GM21529 (cell line): ENCODE data around the gene SCAMP4.
"Not testable (repeated sequence)": the region's sequence is repeated elsewhere in the genome, so short reads cannot be mapped to it uniquely, and the experiment has no call there.

Experiments used
- ATAC-seq: cut with Tn5 transposase; IDR thresholded peaks from one replicate; pipeline ENCODE4 v1.9.1; 2021; ENCODE audit not compliant: unreplicated experiment

The SCAMP4 gene

DNA sequence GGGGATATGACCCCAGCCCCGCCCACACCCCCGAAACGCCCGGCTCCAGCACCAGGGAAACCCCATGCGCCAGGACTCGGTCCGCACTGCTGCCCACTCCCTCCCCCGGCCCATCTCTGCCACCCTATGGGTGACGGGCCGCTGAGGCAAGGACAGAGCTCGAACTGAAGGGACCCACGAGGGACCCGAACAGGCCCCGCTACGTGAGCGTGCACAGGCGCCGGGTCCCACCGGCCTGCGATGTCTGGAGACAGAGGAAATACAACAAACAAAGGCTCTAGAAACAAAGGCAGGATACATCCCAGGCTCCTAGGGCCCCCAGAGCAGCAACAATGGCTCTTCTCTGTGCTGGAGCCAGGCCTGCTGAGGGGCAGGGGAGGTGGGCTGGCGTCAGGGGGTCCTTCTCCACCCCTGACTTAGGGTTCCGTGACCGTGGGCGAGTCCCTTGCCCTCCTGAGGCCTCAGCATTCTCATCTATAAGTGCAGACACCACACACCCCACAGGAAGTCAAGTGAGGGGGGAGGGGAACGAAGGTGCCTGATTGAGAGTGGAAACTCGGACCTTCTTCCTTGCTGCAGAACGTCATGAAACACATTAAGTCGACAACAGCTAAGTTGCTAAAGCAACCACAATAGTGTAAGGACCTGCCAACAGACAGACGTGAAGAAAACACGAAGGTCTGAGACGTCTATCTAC, 23.0 kb upstream of the SCAMP4 start:
- no peak for ATAC-seq

DNA sequence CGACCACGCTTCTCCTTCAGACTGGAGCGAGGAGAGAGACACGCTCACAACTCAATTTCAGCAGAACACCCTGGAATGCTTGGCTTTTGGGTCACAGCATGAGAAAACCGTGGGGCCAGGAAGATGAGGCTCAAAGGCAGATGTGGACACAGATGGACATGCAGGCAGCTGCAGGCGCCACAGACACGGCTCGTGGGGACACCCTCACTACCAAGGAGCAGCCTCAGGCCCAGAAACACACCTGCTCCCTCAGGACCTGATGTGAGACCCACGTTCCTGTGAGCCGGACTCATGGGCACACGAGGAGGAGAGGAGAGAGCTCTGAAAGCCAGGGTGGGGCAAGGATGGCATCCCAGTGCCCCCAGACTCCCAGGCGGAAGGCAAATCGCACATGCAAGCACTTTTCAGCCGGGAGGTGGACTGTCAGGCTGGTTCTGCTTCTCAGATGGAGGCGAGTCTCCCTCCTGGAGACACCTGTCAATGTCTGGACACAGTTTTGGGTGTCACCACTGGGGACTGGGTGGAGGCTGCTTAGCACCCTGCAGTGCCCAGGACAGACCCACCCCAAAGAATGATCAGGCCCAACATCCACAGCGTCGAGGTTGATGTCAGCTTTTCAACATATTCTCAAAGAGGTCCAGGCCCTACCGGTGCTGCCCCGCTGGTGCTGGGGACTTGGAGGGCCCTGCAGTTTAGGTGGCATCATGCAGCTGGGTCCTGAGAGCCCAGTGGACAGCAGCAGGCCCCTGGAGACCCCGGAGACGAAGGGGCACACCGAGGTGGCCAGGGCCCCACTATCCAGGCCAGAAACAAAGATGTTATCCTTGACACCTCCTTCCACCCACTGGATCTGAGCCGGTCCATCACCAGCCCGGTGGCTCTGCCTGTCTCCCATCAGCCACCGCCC, 22.2 kb upstream of the SCAMP4 start:
- no peak for ATAC-seq

DNA sequence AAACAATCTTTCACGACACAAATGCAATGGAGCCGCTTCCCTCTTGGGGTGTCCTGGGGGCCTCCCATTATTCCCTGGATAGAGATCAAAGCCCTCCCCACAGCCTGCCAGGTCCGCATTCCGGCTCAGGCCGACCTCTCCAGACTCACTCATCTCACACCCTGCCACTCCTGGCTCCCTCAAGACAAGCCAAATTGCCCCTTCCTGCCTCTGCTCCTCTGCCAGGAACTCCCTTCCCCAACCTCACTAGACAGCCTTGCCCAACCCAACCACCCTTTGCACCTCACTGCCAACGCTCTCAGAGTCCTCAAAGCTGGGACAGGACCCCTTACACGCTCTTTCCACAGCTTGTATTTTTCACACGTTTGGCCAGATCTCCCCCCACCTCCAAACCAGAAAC, 21.4 kb upstream of the SCAMP4 start:
- no peak for ATAC-seq

DNA sequence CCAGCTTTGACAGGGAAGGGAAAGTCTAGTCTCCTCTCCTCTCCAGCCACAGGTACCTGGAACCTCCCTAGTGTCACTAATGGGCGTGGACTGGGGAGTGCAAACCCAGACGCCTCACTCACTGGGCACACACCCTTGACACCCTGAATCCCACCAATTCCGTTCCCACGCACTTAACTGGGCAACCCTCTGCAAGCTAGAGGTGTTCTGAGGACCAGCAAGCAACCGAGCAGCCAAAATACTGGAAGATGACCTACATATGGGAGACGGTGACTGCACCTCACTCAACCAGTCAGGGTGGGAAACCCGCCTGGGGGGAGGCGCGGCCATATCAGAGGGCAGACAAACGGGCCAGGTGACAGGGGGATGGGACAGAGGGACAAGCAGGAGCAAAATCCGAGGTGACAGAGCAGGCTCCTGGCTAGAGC, 20.9 kb upstream of the SCAMP4 start:
- no peak for ATAC-seq

DNA sequence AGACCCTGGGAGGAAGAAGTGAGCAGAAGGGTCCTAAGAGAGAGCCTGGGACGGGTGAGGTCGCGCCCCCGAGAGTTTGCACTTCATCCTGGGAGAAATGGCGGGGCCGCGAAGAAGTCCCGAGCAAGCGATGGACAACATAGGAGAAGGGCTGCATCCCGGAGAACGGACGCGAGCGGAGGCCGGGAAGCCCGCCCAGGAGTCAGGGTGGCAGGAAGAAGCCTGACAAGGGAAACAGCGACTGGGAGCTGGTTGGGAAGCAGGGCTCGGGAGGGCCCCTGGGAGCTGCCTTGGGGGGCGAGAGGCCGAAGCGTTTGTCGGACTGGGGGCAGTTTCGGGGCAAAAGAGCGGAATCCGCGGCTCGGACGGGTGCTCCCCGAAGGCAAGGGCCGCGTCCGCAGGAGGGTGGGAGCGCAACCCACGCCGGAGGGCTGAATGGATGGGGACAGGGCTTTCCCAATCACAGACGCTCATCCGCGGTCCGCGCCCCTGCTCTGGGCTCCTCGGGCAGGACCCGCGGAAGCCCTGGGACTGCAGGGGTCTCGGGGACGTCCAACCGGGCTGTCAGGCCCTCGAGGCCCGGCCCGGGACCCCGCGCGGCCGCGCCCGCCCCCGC, 20.4 kb upstream of the SCAMP4 start:
- ATAC-seq, result peak; percentile 5

DNA sequence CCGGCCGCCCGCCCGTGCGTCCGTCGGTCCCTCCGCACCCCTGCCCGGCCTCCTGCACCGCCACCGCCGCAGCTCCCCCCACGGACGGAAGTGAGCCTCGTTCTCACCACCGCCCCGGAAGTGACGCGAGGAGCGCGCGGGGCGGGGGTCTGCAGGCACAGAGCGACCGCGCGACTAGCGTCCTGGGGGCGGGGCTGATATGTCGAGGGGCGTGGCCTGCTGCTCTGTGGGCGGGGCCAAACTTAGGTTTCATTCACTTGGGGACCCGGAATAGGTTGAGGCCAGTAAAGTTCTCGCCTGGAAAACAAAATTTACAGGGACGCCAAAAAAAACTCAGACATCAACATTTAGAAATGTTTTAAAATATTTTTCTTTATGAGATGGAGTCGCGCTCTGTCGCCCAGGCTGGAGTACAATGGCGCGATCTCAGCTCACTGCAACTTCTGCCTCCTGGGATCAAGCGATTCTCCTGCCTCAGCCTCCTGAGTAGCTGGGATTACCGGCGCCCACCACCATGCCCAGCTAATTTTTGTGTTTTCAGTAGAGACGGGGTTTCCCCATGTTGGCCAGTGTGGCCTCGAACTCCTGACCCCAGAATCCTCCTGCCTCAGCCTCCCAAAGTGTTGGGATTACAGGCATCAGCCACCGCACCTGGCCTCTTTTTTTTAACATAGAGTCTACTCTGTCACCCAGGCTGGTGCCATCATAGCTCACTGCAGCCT, 19.6 kb upstream of the SCAMP4 start, which contains the start of gene ABHD17A:
TSS of gene ABHD17A (minus strand) at position 99 of the 722 bp plus-strand sequence. CDS start 3,930 bp downstream, outside the sequence.
- ATAC-seq, result peak; percentile 78

DNA sequence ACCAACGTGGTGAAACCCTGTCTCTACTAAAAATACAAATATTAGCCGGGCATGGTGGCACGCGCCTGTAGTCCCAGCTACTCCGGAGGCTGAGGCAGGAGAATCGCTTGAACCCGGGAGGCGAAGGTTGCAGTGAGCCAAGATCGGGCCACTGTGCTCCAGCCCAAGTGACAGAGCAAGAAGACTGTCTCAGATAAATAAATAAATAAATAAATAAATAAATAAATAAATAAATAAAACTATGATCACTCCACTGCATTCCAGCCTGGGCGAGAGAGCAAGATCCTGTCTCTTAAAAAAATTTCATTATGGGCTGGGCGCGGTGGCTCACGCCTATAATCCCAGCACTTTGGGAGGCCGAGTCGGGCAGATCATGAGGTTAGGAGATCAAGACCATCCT, 18.8 kb upstream of the SCAMP4 start:
- ATAC-seq, result not testable (repeated sequence)

DNA sequence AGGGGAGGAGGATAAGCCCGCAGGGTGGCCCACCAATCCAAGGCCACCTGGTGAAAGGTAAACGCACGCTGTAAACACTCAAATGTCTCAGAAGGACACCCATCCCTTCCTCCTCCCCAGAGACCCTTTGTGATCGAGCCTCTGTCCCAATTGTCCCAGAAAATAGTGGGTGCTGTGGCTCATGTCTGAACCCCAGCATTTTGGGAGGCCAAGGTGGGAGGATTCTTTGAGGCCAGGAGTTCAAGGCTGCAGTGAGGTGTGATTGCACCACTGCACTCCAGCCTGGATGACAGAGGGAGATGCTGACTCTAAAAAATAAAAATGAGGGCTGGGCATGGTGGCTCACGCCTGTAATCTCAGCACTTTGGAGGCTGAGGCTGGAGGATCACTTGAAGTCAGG, 16.8 kb upstream of the SCAMP4 start:
- no peak for ATAC-seq

DNA sequence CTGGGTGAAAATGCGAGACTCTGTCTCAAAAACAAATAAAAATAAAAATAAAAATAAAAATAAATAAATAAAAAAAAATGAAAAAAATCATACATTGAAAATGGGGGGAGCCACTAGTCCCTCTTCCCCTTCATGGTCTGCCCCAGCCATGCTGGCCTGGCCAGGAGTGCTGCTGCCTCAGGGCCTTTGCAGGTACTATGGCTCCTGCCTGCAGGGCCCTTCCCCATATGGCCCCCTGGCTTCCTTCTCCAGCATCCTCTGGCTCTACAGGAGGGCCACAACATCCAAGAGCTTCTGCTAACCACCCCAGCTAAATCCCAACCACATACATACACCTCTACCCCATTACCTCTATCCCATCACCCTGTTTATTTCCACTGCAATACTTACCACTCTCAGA, 15.3 kb upstream of the SCAMP4 start:
- ATAC-seq, result no peak

DNA sequence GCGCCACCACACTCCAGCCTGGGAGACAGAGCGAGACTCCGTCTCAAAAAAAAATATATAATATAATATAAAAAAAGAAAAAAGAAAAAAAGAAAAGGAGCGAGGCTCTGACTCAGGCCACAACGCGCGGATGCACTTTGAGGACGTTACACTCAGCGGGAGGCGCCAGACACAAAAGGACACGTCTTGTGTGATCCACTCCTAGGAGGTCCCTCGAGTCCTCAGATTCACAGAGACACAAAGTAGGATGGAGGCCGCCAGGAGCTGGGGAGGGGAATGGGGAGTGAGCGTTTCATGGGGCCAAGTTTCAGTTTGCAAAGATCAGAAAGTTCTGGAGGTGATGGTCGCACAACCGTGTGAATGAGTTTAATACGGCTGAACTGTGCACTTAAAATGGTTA, 11.4 kb upstream of the SCAMP4 start:
- ATAC-seq, result no peak

DNA sequence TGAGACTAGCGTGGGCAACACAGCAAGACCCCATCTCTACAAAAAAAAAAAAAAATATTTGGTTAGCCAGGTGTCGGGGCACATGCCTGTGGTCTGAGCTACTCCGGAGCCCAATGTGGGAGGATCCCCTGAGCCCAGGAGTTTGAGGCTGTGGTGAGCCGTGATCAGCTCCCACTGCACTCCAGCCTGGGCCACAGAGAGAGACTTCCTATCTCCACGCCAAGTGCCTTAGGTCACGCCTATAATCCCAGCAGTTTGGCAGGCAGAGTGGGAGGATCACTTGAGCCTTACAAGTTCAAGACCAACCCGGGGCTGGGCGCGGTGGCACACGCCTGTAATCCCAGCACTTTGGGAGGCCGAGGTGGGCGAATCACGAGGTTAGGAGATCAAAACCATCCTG, 8.7 kb upstream of the SCAMP4 start:
- no peak for ATAC-seq

DNA sequence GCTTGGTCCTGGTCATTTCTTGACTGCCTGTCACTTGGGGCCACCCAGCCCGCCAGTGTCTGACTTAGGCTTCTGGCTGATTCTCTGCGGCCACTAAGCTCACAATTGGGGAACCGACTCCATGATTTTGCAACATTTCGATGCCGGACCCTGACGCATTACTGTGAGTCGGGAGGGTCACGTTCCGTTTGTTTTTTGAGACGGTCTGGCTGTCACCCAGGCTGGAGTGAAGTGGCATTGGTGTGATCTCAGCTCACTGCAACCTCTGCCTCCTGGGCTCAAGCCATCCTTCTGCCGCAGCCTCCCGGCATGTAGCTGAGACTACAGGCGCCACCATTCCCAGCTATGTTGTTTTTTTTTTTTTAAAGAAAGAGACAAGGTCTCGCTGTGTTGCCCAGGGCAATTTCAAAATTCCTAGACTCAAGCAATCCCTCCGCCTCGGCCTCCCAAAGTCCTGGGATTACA, 3.2 kb upstream of the SCAMP4 start:
- ATAC-seq, result no peak

DNA sequence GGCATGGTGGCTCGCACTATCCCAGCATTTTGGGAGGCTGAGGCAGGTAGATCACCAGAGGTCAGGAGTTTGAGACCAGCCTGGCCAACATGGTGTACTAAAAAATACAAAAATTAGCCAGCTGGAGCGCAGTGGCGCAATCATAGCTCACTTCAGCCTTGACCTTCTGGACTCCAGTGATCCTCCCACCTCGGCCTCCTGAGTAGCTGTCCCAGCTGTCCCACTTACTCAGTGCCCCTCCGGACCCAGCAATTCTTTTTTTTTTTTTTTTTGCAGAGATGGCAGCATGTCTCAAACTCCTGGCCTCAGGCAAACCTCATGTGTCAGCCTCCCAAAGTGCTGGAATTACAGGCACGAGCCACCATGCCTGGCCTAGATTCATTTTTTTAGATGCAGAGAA, 2.3 kb upstream of the SCAMP4 start:
- ATAC-seq, result no peak

DNA sequence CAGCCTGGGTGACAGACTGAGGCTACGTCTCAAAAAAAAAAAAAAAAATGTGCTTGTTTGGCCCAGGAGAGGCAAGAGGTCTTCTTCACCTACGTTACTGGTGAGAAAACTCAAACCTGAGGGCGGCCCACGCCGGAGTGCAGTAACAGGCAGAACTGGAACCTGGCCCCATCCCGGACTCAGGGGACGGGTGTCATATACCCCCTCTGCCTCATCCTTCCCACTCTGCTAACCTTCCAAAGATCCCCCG, 414 bp upstream of the SCAMP4 start:
- peak; percentile 17 for ATAC-seq

DNA sequence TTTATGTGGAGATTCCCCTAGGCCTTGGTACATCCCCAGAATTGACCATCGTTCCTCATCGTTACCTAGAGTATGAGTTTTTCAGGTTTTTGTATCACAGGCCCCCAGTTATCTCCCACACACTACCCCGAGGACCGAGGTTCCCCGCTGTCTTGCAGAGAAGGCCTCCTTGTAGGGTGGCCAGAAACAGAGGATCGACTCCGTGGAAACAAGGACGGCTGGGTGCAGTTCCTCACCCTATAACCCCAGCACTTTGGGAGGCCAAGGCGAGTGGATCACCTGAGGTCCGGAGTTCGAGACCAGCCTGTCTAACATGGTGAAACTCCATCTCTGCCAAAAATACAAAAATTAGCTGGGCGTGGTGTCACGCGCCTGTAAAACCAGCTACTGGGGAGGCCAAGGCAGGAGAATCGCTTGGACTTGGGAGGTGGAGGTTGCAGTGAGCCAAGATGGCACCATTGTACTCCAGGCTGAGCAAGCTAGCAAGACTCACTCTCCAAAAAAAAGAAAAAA, 720 bp downstream of the SCAMP4 start:
- no peak for ATAC-seq

DNA sequence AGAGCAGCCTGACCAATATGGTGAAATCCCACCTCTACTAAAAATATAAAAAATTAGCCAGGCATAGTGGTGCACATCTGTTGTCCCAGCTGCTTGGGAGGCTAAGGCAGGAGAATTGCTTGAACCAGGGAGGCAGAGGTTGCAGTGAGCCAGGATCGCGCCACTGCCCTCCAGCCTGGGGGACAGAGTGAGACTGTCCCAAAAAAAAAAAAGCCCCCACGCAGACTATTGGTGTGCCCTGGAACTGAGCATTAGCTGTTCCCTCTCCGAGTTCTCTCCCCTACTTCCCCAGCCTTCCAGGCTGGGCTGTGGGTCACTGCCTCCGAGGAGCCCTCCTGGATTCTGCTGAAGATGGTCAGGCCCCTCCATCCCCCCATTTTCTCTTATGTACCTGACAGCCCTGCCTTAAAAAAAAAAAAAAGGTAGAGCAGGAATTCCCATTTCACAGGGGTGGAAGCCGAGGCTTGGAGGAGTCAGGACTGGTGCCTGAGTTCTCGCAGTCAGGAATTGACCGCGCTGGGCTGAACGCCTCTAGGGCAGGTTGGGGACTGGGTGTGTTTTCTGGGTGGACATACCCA, 1.9 kb downstream of the SCAMP4 start:
- ATAC-seq, result no peak

DNA sequence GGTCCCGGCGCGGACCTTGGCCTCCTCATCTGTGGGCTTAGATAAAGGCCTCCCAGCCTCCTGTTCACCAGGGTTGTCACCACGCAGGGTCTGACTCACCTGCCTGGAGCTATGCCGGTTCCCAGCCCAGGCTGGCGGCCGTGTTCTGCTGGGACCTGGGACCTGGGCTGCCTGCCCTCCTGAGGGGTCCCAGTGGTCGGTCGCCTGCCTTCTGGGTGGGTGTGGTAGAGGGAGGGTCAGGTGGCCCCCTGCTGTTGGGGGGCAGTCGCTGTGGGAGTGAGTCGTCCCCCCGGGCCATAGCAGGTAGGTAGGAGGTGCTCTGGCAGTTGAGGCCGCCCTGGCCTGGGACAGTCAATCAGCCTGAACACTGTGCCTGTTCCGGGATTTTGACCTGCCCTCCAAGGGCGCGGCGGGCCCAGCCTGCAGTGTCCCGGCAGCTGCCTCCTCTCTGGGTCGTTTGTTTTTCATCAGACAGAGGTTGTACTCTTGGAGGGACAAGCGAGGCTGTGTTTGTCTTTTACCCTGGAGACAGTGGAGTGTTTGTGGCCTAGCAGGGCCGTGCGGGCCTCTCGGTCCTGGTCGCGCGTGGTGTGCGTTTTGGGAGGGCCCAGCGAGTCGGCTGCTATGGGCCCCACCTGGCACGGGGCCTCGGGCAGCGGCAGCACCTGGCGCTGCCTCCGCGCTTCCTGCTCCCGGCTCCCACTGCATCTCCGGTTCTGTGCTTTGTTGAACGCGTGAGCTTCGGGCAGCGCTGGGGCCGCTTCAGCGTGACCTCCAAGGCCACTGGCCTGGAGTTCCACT, 2.6 kb downstream of the SCAMP4 start:
- no peak for ATAC-seq

DNA sequence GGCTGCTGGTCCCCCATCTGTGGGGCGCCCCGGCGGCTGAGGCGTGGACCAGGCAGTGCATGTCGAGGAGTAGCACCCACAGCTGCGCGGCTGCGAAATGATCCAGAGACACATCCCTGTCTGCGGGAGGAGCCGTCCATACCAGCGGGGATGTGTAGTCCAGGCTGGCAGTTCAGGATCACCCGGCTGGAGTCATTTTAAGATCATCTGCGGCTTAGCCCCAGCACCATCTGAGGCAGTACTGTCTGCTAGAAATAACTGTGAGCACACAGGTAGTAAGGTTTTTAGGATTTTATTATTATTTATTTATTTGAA, 3.1 kb downstream of the SCAMP4 start:
- no peak for ATAC-seq

DNA sequence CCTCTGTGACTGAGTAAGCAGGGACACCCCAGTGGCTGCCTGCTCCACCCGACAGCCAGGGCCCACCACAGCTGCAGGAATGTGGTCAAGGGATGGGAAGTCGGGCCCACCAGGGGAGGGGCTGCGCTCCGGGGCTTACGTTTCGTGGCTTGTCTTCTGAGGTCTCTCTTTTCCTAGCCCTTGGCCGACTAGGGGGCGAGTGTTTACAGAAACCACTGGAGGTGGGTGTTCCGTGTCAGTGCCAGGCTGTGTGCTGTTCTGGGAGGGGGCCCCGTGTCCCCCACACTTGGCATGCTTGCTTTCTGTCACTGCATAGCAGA, 4.5 kb downstream of the SCAMP4 start:
- no peak for ATAC-seq

DNA sequence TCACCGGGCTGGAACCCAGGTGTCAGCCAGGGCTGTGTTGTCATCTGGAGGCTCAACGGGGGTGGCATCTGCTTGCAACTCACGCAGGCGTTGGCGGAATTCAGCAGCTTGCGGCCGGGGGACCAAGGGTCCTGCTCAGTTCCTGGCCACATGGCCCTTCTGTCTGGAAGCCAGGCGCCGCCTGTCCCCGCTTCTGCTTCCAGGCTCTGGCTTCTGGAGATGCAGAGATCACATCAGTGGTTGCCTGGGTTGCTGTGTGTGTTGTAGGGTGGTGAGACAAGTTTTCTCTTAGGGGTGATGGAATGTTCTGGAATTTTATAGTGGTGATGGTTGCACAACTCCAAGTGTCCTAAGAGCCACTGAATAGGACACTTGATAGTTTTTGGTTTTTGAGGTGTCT, 5.0 kb downstream of the SCAMP4 start:
- no peak for ATAC-seq
